GM12875 (cell line): Measurements from ENCODE around the gene FLT3LG.

Experiments
- H3K4me3 ChIP-seq: one replicate; pipeline ENCODE4 v1.5.1; 2011; ENCODE audit warnings: low read depth, low read length, control low read depth
- TF ChIP-seq, protein P1 (sequence below): IDR thresholded peaks from 2 replicates; pipeline ENCODE4 v1.5.1; 2011; ENCODE audit warnings: low read depth, mild to moderate bottlenecking, control low read depth, inconsistent platforms, low read length, moderate library complexity, borderline replicate concordance; ENCODE audit not compliant: insufficient read depth

FLT3LG gene

DNA sequence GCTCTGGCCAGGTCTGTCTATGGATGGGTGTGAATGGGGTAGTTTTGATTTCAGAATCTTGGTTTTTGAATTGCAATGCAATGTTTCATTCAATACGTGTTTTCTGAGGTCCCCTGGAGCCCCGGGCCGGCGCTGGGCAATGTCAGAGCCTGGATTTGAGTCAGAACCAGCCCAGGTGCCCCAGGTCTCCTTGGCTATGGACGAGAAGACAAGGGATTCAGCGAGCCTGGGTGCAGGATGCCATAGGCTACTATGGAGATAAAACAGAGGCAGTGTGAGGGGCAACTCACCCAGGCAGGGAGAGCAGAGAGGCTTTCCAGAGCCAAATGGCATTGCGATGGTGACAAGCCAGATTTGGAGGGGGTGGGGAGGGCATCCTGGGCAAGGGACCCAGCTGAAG, 12.2 kb downstream of the FLT3LG start:
- H3K4me3 ChIP-seq, result no peak overlapping the region
- TF ChIP-seq, protein P1, sequence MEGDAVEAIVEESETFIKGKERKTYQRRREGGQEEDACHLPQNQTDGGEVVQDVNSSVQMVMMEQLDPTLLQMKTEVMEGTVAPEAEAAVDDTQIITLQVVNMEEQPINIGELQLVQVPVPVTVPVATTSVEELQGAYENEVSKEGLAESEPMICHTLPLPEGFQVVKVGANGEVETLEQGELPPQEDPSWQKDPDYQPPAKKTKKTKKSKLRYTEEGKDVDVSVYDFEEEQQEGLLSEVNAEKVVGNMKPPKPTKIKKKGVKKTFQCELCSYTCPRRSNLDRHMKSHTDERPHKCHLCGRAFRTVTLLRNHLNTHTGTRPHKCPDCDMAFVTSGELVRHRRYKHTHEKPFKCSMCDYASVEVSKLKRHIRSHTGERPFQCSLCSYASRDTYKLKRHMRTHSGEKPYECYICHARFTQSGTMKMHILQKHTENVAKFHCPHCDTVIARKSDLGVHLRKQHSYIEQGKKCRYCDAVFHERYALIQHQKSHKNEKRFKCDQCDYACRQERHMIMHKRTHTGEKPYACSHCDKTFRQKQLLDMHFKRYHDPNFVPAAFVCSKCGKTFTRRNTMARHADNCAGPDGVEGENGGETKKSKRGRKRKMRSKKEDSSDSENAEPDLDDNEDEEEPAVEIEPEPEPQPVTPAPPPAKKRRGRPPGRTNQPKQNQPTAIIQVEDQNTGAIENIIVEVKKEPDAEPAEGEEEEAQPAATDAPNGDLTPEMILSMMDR, result no peak

DNA sequence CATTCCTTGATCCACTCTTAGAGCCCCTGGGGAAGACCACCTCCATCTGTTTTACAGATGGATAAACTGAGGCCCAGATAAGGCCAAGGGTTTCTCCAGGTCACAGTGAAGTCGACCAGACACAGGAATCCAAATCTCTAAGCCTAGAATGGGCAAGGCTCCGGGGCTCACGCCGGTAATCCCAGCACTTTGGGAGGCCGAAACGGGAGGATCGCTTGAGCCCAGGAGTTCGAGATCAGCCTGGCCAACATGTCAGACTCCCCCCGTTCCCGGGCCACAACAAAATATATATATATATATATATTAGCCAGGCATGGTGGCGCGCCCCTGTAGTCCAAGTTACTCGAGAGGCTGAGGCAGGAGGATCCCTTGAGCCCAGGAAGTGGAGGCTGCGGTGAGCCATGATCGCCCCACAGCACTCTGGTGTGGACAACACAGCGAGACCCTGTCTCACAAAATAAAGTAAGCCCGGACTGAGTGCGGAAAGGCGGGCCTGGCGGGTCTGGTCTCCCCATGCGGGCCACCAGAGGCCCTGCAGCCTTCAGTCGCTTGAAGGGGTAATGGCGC, 12.8 kb downstream of the FLT3LG start:
- H3K4me3 ChIP-seq, result no peak overlapping the region
- TF ChIP-seq, protein P1, result peak; percentile 19; the same call in 1 of the 2 replicates

DNA sequence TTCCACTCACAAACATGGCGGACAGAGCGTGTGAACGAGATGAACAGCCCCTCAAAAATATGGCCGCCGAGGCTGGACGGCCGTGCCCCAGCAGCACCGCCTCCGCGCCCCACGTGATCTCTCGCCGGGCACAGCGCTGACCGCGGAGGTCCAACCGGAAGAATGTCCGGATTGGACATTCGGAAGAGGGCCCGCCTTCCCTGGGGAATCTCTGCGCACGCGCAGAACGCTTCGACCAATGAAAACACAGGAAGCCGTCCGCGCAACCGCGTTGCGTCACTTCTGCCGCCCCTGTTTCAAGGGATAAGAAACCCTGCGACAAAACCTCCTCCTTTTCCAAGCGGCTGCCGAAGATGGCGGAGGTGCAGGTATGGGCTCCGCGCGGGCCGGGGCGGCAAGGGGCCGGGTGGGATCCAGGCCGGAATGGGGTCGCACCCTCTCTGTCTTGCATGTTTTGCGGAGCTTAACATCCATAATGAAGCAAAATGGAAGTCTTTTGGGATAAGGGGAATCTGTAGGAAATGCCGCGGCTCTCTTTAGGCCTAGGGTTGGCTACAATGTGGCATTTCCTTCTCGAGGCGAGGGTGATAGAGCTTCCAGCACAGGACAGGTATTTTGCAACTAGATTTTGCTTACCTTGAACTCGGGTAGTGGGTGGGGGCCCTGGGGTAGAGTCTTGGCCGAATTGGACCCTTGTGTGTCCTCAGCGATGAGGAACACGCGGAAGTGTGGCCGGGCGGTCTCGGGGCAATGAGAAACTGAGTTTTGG, 13.4 kb downstream of the FLT3LG start, which contains the start of gene RPL13A:
Gene RPL13A, plus strand, starts transcription at position 332 of the 769 bp plus-strand sequence. Its CDS starts 22 bp downstream, at position 354.
- H3K4me3 ChIP-seq, result peak within 1 kb of the TSS; percentile 85
- TF ChIP-seq, protein P1, result no peak

DNA sequence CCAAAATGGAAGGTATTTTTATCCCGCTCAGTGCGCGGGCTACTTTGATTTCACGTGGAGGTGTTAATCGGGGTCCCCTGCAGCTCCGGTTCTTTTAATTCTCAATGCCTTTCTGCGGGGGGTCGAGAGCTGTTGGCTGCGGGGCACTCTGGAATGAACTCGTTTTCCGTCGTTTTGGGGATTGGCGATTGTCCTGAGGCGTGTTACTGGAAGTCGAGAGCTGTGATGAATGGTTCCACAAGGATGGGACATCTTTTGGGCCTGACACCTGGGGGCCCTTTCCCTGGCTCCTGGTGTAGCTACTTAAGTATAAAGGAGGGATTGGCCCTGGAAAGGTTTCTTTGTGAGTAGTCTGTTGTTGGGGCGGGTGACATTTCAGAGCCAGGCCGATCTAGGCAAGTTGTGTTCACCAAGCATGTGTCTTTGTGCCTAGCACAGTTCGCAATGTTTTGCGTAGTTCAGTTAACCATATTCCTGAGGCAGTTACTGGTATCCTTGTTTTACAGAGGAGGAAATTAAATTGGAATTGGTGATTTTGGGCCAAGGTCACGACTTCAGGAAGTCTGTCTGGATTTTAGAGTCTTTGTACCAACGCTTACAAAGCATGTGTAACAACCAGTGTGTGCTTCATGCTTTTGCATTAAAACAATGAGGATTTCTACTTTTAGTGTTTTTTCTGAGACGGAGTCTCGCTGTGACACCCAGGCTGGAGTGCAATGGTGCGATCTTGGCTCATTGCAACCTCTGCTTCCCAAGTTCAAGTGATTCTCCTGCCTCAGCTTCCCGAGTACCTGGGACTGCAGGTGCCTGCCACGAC, 14.2 kb downstream of the FLT3LG start:
- TF ChIP-seq, protein P1, result no peak
- peak overlapping the region; percentile 85 for H3K4me3 ChIP-seq

DNA sequence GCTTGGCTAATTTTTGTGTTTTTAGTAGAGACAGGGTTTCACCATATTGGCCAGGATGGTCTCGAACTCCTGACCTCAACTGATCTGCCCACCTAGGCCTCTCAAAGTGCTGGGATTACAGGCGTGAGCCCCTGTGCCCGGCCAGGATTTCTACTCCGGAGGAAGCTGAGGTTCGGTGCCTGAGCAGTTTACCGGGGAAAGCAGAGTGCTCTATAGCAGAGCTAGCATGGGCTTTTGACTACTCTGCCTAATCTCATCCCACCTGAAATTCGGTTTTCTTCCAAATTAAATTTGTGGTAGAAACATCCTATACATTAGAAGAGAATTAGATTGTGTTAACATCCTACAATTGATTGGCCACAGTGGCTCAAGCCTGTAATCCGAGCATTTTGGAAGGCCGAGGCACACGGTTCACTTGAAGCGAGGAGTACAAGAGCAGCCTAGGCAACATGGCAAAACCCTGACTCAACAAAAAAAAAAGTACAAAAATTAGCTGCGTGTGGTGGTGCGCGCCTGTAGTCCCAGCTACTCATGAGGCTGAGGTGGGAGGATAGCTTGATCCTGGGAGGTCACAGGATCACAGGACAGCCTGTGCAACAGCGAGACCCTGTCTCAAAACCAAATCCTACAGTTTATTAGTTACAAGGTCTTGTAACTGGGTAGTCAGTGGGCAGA, 15.0 kb downstream of the FLT3LG start:
- H3K4me3 ChIP-seq, result peak overlapping the region; percentile 85
- TF ChIP-seq, protein P1, result no peak

DNA sequence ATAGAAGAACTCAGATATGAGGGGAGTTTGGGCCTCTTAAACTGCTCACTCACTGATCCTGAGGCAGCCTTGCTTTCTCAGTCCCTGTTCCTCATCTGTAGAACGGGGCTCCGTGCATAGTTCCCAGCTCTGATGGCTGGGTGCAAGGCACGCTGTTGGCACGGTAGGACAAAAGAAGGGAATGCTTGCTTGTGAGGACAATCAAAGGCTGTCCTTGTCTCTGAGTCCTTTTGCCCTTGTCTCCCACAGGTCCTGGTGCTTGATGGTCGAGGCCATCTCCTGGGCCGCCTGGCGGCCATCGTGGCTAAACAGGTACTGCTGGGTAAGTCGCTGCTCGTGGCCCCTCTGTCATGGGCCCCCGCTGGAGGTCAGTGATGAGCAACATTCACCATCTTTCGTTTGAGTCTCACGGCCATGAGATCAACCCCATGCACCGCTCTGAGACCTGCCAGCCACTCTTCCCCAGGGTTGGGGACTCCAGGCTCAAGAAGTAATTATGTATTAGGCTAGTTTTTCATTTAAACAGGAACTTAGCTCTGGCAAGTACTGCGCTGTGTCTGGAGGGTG, 15.7 kb downstream of the FLT3LG start:
- H3K4me3 ChIP-seq, result peak overlapping the region; percentile 85

More for the DNA sequence above, 15.7 kb downstream of the FLT3LG start:
- TF ChIP-seq, protein P1, result peak; percentile 70
